ENCODE results near the gene SSR4. TPM values are rescaled to one million over a fixed set of nuclear protein-coding genes. Genes with fewer than 3 reads are reported as not detected.

The SSR4 gene
- polyA plus RNA-seq, 2 of the 4 experiments (the other 2 are of a cell fraction) = 212 to 352 TPM

DNA sequence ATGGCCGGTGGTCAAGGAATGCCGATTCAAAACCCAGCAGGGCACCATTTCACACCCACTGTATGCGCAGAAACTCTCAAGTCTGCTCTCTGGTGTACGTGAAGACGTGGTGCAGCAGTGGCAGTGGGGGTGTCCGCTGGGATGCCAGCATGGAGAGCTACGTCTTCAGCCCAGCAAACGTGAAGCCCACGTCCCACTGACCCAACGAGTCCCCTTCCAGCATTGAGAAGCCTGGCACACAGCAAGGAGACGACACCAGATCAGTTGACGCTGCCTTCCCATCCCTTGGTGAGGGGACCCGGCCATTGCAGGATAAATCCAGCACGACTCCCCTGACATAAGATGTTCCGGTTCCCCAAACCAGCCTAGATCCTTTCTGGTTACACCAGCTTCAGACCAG, 32.6 kb upstream of the SSR4 start:
- CTCF ChIA-PET = interaction anchor here (1.6 to 4.9 kb wide), 3 partner anchors 18 to 190 kb away, joined by 5 to 46 read pairs (median 27); partner anchors contain the start of genes IDH3G, SRPK3 and SSR4
- POLR2A ChIA-PET = no interaction called here
- no peak for FAIRE-seq
- ATAC-seq = no peak
- TF ChIP-seq NR3C1 (IDR thresholded peaks at IDR 0.05) (no peak), PHF8 (IDR thresholded peaks at IDR 0.05; ENCODE audit: borderline replicate concordance, low read depth) (no peak), NPAS2 (CRISPR knock-in tag; IDR thresholded peaks at IDR 0.05; ENCODE audit: borderline replicate concordance) (no peak), KDM1A (IDR thresholded peaks at IDR 0.05; ENCODE audit: low read depth) (no peak), EHMT2 (IDR thresholded peaks at IDR 0.05; ENCODE audit: low read depth) (no peak), MAFK (IDR thresholded peaks at IDR 0.05; ENCODE audit: partially characterized antibody) (no peak), FOSB (CRISPR knock-in tag; IDR thresholded peaks at IDR 0.05) (no peak), ZFP36 (IDR thresholded peaks at IDR 0.05; ENCODE audit: borderline replicate concordance, partially characterized antibody) (no peak), RNF2 (IDR thresholded peaks at IDR 0.05; ENCODE audit: borderline replicate concordance, low read depth) (no peak), HDAC2 (IDR thresholded peaks at IDR 0.05) (no peak), ZNF302 (CRISPR knock-in tag; IDR thresholded peaks at IDR 0.05) (no peak), CHD4 (IDR thresholded peaks at IDR 0.05; ENCODE audit: borderline replicate concordance) (no peak), POLR2AphosphoS2 (conservative IDR thresholded peaks at IDR 0.05; ENCODE audit: low read length) (no peak)
- TF ChIP-seq, protein P1, sequence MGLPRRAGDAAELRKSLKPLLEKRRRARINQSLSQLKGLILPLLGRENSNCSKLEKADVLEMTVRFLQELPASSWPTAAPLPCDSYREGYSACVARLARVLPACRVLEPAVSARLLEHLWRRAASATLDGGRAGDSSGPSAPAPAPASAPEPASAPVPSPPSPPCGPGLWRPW (IDR thresholded peaks at IDR 0.05) = no peak
- TF ChIP-seq, protein P2, sequence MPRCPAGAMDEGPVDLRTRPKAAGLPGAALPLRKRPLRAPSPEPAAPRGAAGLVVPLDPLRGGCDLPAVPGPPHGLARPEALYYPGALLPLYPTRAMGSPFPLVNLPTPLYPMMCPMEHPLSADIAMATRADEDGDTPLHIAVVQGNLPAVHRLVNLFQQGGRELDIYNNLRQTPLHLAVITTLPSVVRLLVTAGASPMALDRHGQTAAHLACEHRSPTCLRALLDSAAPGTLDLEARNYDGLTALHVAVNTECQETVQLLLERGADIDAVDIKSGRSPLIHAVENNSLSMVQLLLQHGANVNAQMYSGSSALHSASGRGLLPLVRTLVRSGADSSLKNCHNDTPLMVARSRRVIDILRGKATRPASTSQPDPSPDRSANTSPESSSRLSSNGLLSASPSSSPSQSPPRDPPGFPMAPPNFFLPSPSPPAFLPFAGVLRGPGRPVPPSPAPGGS (IDR thresholded peaks at IDR 0.05) = no peak
- Histone ChIP-seq H3K9me3 (no peaks in the 10 kb centered on the region), H3K4me3 (no peak overlapping the region), H3K4me1 (peaks cover 16% of the 10 kb centered on the region; the same call in 2 of the 3 replicates), H3K4me2 (no peak overlapping the region), H3K27ac (no peak overlapping the region)
- no peak for DNase-seq (ENCODE audit: low read depth in 1 of 2, low spot score in 1 of 2)
- 65% methylated on average over 15 of the region's 15 CpGs for WGBS (ENCODE audit: missing lambda C conversion rate)

DNA sequence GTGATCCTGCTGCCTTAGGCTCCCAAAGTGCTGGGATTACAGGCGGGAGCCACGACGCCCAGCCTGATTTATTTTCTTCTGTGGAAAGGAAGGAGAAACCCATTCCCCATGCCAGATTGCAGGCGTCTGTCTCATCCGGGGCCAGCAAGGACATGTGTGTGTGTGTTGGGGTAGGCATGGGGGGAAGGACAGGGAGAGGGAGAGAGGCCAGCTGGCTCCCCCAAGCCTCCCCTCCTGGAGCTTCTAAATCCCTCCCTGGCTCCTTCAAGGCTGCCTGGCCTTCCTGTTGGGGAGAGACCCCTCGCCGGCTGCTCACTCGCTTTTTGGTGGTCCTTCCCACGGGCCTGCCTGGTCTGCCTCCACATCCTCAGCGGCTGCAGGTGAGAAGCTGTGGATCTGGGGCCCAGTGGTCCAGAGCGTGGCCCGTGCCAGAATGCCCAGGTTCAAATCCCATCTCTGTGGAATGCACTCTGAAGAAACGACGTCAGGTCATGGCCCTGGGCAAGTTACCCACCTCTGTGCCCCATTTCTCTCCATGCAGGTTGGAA, 31.8 kb upstream of the SSR4 start:
- ChIA-PET CTCF (interaction anchor here (0.6 to 4.9 kb wide), 26 partner anchors 8 to 821 kb away, joined by 3 to 46 read pairs (median 5); partner anchors contain the start of genes RENBP and SRPK3), POLR2A (no interaction called here)
- Histone ChIP-seq H3K27ac (no peak overlapping the region), H3K4me3 (no peak overlapping the region), H3K4me2 (no peak overlapping the region), H3K9me3 (no peaks in the 10 kb centered on the region), H3K4me1 (peaks cover 16% of the 10 kb centered on the region; the same call in 2 of the 3 replicates)
- no peak for FAIRE-seq
- no peak for ATAC-seq
- 69% methylated on average over 13 of the region's 14 CpGs for WGBS (ENCODE audit: missing lambda C conversion rate)
- DNase-seq (ENCODE audit: low read depth in 1 of 2, low spot score in 1 of 2) = no peak
- no peak for TF ChIP-seq POLR2A (IDR thresholded peaks at IDR 0.05; ENCODE audit: low read length)
- TF ChIP-seq, protein P3, sequence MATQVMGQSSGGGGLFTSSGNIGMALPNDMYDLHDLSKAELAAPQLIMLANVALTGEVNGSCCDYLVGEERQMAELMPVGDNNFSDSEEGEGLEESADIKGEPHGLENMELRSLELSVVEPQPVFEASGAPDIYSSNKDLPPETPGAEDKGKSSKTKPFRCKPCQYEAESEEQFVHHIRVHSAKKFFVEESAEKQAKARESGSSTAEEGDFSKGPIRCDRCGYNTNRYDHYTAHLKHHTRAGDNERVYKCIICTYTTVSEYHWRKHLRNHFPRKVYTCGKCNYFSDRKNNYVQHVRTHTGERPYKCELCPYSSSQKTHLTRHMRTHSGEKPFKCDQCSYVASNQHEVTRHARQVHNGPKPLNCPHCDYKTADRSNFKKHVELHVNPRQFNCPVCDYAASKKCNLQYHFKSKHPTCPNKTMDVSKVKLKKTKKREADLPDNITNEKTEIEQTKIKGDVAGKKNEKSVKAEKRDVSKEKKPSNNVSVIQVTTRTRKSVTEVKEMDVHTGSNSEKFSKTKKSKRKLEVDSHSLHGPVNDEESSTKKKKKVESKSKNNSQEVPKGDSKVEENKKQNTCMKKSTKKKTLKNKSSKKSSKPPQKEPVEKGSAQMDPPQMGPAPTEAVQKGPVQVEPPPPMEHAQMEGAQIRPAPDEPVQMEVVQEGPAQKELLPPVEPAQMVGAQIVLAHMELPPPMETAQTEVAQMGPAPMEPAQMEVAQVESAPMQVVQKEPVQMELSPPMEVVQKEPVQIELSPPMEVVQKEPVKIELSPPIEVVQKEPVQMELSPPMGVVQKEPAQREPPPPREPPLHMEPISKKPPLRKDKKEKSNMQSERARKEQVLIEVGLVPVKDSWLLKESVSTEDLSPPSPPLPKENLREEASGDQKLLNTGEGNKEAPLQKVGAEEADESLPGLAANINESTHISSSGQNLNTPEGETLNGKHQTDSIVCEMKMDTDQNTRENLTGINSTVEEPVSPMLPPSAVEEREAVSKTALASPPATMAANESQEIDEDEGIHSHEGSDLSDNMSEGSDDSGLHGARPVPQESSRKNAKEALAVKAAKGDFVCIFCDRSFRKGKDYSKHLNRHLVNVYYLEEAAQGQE (IDR thresholded peaks at IDR 0.05) = no peak
- TF ChIP-seq SREBF2 (IDR thresholded peaks at IDR 0.05) = no peak
- no peak for TF ChIP-seq HEYL (CRISPR knock-in tag; IDR thresholded peaks at IDR 0.05)
- TF ChIP-seq, protein P4, sequence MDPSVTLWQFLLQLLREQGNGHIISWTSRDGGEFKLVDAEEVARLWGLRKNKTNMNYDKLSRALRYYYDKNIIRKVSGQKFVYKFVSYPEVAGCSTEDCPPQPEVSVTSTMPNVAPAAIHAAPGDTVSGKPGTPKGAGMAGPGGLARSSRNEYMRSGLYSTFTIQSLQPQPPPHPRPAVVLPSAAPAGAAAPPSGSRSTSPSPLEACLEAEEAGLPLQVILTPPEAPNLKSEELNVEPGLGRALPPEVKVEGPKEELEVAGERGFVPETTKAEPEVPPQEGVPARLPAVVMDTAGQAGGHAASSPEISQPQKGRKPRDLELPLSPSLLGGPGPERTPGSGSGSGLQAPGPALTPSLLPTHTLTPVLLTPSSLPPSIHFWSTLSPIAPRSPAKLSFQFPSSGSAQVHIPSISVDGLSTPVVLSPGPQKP (IDR thresholded peaks at IDR 0.05; ENCODE audit: low read depth, low read length) = no peak
- no peak for TF ChIP-seq EP300 (IDR thresholded peaks at IDR 0.05)
- no peak for TF ChIP-seq RAD21 (conservative IDR thresholded peaks at IDR 0.05 in 1 of 2, IDR thresholded peaks at IDR 0.05 in 1 of 2)
- TF ChIP-seq, protein P5, sequence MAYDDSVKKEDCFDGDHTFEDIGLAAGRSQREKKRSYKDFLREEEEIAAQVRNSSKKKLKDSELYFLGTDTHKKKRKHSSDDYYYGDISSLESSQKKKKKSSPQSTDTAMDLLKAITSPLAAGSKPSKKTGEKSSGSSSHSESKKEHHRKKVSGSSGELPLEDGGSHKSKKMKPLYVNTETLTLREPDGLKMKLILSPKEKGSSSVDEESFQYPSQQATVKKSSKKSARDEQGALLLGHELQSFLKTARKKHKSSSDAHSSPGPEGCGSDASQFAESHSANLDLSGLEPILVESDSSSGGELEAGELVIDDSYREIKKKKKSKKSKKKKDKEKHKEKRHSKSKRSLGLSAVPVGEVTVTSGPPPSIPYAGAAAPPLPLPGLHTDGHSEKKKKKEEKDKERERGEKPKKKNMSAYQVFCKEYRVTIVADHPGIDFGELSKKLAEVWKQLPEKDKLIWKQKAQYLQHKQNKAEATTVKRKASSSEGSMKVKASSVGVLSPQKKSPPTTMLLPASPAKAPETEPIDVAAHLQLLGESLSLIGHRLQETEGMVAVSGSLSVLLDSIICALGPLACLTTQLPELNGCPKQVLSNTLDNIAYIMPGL (CRISPR knock-in tag; IDR thresholded peaks at IDR 0.05; ENCODE audit: borderline replicate concordance) = no peak
- no peak for TF ChIP-seq FOSL2 (IDR thresholded peaks at IDR 0.05)
- TF ChIP-seq FOSL2 (CRISPR knock-in tag; IDR thresholded peaks at IDR 0.05) = no peak

Measured in A549 (cell line).